ENCODE results near the gene L3MBTL2. TPM values are rescaled to one million over a fixed set of nuclear protein-coding genes. Genes with fewer than 3 reads are reported as not detected.

The L3MBTL2 gene
- total and polyA plus RNA-seq, 9 of the 15 experiments (the other 6 are each of a cell fraction or from before 2014, with no cell fraction given): 10.3 to 23.1 (median 18.6) TPM

DNA sequence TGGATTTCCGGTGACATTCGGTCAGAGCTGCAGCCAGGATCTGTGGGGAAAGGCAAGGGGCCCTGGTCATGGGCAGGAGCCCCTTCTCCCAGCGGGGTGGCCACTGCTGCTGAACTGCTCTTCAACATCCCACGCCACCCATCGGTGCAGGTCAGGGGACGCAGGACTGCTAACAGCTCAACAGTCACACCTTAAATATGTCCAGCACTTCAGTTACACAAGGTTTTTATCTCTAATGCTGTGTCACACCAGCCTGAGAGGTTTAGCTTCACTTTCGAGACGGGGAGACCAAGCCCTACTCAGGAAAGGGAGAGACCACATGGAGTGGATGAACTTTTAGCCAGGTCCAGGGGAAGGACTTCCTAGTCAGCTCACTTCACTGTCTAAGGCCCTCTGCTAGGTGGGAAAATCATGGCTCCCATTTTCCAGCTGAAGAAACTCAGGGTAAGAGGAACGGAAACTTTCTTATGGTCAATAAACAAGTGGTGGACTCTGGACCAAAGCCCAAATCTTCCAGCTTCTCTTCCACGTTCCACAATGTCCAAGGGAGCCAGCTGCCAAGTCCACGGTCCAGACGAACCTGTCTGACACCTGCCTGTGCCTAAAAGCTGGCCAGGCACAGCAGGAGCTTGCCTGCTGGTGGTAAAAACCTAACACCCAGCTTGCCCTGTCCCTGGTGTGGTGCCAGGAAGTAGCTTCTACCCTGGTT, 56.6 kb downstream of the L3MBTL2 start (continued):
- TF ChIP-seq, protein P1, sequence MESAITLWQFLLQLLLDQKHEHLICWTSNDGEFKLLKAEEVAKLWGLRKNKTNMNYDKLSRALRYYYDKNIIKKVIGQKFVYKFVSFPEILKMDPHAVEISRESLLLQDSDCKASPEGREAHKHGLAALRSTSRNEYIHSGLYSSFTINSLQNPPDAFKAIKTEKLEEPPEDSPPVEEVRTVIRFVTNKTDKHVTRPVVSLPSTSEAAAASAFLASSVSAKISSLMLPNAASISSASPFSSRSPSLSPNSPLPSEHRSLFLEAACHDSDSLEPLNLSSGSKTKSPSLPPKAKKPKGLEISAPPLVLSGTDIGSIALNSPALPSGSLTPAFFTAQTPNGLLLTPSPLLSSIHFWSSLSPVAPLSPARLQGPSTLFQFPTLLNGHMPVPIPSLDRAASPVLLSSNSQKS (CRISPR knock-in tag; IDR thresholded peaks at IDR 0.05): no peak
- TF ChIP-seq RBM39 (optimal IDR thresholded peaks at IDR 0.05; ENCODE audit: low read depth, low read length) (no peak), NBN (IDR thresholded peaks at IDR 0.05; ENCODE audit: low read depth) (no peak), NFIC (IDR thresholded peaks at IDR 0.05) (no peak), ETV5 (CRISPR knock-in tag; IDR thresholded peaks at IDR 0.05; ENCODE audit: low read depth) (no peak)
- TF ChIP-seq, protein P2, sequence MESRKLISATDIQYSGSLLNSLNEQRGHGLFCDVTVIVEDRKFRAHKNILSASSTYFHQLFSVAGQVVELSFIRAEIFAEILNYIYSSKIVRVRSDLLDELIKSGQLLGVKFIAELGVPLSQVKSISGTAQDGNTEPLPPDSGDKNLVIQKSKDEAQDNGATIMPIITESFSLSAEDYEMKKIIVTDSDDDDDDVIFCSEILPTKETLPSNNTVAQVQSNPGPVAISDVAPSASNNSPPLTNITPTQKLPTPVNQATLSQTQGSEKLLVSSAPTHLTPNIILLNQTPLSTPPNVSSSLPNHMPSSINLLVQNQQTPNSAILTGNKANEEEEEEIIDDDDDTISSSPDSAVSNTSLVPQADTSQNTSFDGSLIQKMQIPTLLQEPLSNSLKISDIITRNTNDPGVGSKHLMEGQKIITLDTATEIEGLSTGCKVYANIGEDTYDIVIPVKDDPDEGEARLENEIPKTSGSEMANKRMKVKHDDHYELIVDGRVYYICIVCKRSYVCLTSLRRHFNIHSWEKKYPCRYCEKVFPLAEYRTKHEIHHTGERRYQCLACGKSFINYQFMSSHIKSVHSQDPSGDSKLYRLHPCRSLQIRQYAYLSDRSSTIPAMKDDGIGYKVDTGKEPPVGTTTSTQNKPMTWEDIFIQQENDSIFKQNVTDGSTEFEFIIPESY (CRISPR knock-in tag; IDR thresholded peaks at IDR 0.05): no peak

- Histone ChIP-seq H2AFZ (ENCODE audit: low read depth, low read length) (no peak overlapping the region), H3K9me3 (replicated peaks; ENCODE audit: control insufficient read depth, insufficient read depth, low read depth, low read length) (no peaks in the 10 kb centered on the region), H3K9ac (ENCODE audit: insufficient read depth in 1 of 2, low read depth in 2 of 2, low read length in 2 of 2) (no peak overlapping the region), H3K27me3 (ENCODE audit: control insufficient read depth in 2 of 2, insufficient read depth in 2 of 2, low read length in 2 of 2) (no peaks in the 10 kb centered on the region), H4K20me1 (replicated peaks; ENCODE audit: control insufficient read depth, insufficient read depth, low read length) (no peaks in the 10 kb centered on the region), H3K4me2 (ENCODE audit: insufficient read depth, low read length) (no peak overlapping the region), H3K36me3 (ENCODE audit: control insufficient read depth, insufficient read depth, low read length) (peaks cover 84% of the 10 kb centered on the region; the same call in 2 of the 3 replicates), H3K4me1 (replicated peaks in 1 of 2; ENCODE audit: control insufficient read depth in 2 of 2, insufficient read depth in 2 of 2, low read length in 2 of 2) (peaks cover 0 to 5% of the 10 kb centered on the region in 2 experiments; a peak in 1 of 5 replicates), H3K79me2 (ENCODE audit: control insufficient read depth, insufficient read depth, low read length) (no peaks in the 10 kb centered on the region), H3K9me1 (ENCODE audit: control insufficient read depth, insufficient read depth, low read length) (no peaks in the 10 kb centered on the region), H3K4me3 (no peak overlapping the region), H3K27ac (ENCODE audit: extremely low read depth, low read depth, low read length) (no peak overlapping the region)
- intact Hi-C loops (cut with micrococcal nuclease): no loop called here
- TF ChIP-seq MLX (CRISPR knock-in tag; conservative IDR thresholded peaks at IDR 0.05) (no peak), TBP (optimal IDR thresholded peaks at IDR 0.05; ENCODE audit: low read depth, low read length) (no peak), SMARCA4 (IDR thresholded peaks at IDR 0.05) (no peak), ZHX1 (conservative IDR thresholded peaks at IDR 0.05; ENCODE audit: low read length) (no peak)
- TF ChIP-seq, protein P3, sequence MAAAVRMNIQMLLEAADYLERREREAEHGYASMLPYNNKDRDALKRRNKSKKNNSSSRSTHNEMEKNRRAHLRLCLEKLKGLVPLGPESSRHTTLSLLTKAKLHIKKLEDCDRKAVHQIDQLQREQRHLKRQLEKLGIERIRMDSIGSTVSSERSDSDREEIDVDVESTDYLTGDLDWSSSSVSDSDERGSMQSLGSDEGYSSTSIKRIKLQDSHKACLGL (CRISPR knock-in tag; IDR thresholded peaks at IDR 0.05; ENCODE audit: borderline replicate concordance, poor library complexity, severe bottlenecking): no peak
- in situ Hi-C loops (cut with MboI): no loop called here
- BruUV-seq (replicated peaks): no TSS peak
- POLR2A ChIA-PET: no interaction called here
- 94% methylated on average over 12 of the region's 15 CpGs for WGBS (ENCODE audit: insufficient coverage, low coverage, missing lambda C conversion rate)
- DNase-seq (ENCODE audit: extremely low read depth in 1 of 4, low spot score in 3 of 4) (no peak), FAIRE-seq (no peak), ATAC-seq (no peak)
- CTCF ChIA-PET (ENCODE audit: low intra/inter-chr PET ratio): no interaction called here
These were observed 57.2 kb downstream of the L3MBTL2 start for GRCh38 chr22:41262250-41262765.

All from K562 (cell line).